NCI-H2107 (cell line): ENCODE data around the gene FAM83E.
A peak's percentile ranks its signal among the peaks of the same experiment; 100 is the strongest.
"Not testable (repeated sequence)": the region's sequence is repeated elsewhere in the genome, so short reads cannot be mapped to it uniquely, and the experiment has no call there.

ENCODE experiments used
- DNase-seq: peaks from one replicate; lab custom pipeline; 2025; lab: John Stamatoyannopoulos, UW

Gene FAM83E

DNA sequence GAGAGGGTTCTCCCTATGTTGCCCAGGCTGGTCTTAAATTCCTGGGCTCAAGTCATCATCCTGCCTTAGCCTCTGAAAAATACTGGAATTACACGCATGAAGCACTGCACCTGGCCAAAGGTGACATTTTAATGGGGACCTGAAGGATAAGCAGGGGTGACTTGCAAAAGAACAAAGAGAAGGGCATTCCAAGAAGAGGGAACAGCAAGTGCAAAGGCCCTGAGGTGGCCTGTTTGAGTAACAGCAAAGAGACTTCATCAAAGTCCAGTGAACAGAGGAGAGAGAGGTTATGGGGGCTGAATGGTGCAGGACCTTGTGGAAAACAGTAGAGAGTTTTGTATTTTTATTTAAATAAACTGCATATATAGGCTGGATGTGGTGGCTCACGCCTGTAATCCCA lies 27.0 kb upstream of the FAM83E start:
- no peak for DNase-seq

DNA sequence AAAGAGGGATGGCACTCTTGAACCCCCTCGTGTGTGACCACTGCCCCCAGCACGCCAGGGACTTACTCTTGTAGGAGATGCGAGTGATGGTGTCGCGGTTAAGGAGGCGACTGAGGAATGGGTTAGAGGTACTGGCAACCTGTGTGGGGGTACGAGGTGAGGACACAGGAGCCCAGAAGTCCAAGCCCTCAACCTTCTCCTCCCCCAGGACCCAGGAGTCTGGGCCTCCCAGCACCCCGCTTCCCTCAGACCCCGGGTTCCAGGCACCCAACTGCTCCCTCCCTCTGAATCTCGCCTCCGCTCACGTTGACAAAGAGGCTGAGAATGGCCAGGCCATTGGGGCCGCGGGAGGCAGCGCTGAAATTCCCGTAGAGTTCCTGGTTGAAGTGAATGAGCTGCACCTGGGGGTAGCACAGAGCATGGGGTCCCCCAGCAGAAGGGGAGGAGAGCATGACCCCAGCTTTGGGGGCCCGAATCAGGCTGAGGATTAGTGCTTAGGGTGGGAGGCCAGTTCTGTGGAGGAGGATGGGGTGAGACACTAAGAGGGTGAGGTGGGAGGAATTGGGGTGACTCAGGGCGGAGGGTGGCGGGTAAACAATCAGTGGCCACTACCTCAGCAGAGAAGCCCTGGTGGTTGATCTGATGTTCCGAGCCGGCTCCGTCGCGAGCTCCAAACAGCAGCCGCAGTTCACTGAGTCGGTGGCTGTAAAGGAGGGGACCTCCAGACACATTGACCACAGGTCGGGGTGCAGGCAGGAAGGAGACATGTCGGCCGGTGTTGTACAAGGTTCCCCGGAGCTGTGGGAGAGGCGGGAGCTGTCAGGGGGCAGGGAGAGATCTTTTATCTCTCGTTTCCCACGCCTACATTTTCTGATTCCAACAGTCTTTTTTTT lies 24.9 kb upstream of the FAM83E start:
- no peak for DNase-seq

DNA sequence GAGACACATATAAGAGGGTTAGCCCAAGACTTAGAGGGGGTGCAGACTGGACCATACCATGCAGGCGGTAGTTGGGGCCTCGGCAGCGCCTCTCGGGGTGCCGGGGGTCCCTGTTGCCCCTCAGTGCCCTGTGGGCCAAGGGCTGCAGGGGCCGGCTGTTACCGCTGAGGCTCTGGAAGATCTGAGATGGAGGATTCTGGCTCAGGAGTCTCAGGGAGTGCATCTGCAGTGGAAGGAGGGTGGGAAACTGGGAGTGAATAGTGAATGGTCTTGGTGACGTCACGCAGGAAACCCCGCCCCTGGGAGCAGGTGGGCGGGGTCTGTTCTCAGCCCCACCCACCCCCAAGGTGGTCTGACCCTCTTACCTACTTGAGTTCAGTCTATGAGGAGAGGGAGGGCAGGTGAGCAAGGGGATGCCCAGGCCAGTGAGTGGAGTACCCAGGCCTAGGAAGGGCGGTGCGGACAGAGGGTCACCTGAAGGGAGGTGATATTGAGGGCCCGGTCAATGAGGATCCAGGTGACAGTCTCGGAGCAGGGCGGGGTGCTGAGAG lies 24.0 kb upstream of the FAM83E start:
- DNase-seq = no peak

DNA sequence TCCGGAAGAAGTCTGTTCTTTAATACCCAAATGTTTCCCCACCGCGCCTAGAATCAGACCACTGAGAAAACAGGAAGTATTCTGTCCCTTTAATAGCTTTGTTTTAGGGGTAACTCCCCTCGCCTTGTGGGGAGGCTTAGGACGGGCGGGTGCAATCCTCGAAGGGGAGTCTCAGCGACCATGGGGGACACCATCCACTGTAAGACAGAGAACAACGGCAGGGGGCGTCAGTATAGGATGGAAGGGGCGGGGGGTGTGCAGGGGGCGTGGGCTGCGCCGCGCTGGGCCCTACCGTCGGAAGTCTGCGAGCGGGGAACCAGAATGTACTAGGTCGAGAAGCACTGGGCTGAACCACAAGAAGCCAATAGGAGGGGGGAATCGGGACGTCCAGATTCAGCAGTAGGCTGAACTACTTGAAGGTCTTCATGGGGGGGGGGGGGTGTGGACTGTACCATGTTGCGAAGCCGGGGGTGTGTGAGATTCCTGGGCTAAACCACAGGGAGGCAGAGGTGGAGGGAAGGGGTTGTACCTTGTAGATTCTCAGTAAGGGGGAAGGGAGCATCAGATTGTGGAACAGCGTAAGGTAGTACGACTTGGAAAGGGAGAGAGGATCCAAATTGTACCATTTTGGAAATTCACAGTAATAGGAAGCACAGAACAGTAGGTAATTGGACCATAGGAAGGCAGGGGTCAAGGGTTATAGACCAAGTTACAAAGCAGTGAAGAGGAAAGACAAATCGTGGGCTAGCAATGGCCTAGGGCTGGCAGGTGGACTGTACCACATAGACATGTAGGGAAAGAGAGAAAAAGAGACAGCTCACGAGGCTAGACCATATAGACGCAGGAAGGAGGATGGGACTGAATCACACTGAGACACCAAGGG lies 23.3 kb upstream of the FAM83E start:
- DNase-seq = peak; percentile 62

DNA sequence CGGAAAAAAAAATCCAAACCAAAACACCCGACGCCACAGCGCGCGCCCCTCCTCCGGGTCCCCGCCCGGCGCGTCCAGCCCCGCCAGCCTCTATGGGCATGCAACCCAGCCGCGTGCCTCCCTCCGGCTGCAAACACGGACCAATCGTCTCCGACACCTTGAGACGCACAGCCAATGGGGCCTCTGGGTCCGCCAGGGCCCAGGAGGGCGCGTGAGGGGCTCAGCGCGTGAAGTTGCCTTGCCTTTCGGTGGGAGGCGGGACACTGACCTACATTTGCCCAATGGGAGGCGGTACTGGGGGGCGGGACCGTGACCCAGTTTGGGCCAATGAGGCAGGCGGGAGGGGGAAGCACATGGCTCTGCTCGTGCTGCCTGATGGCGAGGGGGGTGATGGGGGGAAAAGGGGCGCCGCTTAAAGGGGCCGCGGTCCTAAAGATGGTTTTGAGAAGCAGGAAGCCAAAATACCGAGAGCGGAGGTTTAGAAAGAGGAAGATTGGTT lies 22.6 kb upstream of the FAM83E start:
- peak; percentile 97 for DNase-seq

DNA sequence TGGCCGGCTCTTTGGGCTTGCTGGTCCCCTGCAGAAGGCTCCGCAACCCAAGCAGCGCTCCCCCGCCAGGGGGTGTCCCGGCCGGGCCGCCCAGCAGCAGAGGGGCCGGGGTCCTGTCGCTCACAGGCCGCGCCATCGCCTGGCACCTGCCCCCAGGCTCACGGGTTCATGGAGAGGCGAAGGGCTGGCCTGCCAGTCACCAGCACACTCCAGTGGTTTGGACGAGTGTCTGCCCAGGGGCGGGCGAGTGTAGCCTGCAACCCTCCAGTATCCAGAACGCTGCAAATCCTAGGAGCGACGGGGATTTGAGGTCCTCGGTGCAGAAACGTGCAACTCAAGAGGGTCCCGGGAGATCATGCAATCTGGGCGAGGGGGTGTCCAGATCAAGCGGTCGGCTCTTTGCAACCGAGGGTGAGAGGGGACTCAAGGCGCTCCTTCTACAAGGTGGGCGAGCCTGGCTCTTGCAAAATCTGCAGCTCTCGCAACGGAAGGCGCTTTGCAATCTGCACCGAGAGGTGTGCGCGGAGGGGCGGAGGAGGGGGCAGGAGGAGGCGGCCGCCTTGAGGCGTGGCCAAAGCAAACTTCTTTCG lies 22.1 kb upstream of the FAM83E start, which contains the start of gene DBP:
TSS of gene DBP (minus strand) at position 521 of the 590 bp plus-strand sequence. CDS start at position 136, 385 bp downstream.
- DNase-seq = no peak

DNA sequence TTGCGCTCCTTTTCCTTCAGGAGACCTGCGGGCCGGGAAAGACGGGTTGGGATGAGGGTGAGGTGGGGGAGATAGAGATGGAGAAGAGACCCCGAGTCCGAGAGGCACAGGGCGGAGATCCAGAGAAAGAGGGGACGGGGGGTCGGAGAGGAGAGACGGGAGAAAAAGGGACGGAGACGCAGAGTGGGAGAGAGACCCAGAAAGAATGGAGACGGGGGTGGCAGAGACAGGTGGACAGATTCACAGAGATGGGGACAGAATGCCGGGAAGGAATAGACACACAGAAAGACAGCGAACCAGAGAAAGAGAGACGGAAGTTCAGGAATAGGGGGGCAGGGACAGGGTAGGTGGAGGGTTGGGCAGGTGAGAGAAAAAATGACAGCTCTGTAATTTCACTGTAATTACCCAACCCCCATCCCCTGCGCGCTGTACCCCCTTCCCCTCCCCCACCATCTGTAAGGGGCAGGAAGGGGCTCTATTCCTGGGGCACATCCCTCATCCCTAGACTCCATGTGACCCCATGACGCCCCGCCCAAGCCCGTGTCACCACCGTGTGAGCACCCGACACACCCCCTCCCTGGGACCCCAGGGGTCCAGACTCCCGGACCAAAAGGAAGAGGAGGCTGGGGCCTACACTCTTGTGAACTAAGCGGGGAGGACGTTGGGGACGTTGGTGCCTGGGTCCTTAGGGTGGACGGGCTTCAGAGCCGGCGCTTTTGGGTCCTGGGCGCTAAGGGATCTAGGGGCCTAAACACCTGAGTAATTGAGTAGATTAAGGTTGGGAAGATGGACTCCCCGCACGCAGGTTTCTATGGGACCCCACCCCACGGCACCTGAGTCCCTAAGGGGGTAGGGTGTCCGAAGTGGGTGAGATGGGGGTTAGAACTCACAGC lies 21.3 kb upstream of the FAM83E start:
- no peak for DNase-seq

DNA sequence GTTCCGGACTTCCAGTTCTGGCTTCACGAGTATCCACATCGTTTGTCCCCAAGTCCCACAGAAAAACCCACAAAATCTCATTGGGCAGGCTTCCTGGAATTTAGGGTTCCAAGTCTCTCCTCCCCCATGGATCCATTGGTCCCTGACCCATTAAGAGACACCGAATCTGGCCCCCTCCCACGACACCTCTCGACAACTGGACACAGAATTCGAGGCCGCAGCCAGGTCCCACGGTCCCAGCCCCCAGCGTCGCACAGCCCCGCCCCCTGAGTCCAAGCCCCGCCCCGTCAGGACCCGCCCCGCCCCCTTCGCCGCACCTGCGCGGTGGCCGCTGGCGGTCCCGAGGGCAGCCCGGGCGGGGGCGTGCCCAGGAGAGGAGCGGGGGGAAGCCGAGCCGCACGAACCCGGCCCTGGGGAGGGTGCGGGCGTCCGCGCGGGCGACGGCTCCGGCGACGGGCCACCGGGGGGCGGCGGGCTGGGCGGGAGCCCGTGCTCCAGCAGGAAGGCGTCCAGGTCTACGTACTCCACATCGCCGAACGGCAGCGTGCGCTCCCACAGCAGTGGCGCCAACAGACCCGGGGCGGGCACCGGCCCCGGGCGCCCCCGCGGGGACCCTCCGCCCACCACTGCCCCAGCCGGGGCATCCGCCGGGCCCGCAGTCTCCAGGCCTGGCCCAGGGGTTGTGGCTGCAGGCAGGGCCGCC lies 20.5 kb upstream of the FAM83E start:
- no peak for DNase-seq

DNA sequence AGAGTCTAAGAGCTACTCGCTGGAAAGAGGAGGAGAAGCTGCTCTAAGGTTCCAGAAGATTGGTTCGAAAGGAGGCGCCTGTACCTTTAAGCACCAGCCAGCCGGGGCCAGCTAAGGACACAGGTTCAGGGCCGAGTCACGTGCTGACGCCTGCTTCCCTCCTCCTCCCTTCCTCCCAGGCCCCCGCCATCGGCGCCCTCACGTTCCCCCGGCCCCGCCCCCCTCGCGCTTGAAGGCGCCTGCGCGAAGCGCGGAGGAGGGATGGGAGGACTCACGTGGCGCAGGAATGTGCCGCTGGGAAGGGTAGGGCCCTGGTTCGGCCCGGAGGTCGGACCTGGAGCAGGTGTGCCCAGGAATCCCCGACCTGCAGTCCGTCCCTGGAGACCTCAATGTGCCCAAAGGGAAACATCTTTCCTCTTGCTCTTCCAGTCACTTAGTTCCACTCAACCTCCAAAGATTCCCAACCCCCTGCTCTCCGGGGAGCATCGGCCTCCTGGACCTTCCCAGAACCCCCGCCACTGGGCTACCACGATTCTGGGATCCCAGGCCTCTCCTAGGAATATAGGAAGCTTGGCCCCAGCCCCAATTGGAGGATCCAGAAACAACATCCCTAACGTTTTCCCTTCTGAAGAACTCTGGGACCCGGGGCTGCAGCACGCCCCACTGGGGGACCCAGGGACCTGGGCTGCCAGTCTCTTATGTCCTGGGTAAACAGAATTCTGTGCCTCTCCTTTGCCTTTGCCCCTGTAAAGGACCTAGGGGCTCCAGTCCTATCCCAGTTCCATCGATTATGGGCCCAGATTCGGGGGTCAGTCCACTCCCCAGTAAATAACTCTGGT lies 19.8 kb upstream of the FAM83E start:
- peak; percentile 95 for DNase-seq

DNA sequence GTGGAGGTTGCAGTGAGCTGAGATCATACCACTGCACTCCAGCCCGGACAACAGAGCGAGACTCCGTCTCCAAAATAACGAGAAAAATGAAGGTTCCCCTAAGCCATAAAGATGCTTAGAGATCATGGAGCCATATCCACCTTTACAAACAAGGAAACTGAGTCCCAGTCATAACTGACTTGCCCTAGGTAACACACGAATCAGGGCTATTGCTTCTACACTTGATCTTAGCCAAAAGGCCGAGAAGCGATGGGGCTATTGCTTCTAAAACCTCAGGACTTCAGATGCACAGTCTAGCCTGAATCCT lies 19.1 kb upstream of the FAM83E start:
- DNase-seq = no peak

DNA sequence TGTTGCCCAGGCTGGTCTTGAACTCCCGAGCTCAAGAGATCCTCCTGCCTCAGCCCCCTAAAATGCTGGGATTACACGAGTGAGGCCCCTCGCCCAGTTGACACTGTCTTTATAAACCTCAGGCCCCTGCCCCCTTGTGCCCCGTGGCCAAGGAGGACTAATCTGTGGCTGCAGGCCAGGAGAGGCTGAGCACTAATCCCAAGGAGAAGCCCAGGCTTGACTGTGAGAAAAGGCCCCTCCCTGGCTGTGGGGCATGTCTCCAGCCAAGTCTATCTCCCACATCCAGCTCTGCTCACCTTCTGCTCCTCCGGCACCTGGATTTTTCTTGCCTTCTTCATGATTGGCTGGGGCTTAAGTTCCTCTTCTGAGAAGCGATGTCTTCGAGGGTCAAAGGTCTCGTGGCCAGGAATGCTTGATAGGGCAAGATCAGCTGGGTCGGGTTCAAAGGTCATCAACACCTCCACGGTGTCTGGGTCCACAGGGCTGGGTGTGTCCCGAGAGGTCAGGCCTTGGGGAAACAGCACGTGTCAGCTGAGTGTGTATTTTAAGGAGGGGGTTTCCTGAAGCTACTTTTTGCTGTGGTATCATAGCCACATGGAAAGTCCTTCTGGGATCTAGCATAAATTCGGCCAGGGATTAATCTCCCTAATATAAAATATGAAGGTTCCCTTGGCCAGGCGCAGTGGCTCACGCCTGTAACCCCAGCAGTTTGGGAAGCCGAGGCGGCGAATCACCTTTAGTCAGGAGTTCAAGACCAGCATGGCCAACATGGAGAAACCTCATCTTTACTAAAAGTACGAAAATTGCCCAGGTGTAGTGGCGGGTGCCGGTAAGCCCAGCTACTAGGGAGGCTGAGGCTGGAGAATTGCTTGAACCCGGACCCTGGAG lies 18.5 kb upstream of the FAM83E start:
- no peak for DNase-seq

DNA sequence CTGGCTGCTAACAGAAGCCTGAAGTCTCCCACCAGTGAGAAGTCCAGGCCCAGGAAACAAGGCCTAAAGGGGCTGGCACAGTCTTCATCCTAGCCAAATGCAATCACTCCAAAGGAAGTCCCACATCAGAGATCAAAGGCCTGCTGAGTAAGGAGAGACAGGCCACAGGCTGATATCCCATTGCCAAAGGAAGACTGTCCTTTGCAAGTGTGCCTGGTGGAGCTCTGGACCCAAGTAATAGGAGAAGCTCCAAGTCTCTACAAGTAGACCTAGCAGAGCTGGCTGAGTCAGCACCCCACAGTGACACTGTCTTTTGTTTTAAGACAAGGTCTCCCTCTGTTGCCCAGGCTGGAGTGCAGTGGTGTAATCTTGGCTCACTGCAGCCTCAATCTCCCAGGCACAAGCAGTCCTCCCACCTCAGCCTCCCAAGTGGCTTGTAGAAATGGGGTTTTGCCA lies 17.8 kb upstream of the FAM83E start:
- DNase-seq = no peak

DNA sequence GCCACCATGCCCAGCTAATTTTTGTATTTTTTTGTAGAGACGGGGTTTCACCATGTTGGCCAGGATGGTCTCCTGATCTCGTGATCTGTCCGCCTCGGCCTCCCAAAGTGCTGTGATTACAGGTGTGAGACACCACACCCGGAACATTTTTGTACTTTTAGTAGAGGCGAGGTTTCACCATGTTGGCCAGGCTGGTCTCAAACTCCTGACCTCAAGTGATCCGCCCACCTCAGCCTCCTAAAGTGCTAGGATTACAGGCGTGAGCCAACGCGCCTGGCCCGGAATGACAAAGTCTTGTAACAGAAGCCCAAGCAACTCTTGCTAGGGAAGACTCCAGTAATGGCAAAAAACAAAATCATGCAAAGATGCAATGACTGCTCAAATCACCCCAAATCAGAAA lies 17.4 kb upstream of the FAM83E start:
- not testable (repeated sequence) for DNase-seq

DNA sequence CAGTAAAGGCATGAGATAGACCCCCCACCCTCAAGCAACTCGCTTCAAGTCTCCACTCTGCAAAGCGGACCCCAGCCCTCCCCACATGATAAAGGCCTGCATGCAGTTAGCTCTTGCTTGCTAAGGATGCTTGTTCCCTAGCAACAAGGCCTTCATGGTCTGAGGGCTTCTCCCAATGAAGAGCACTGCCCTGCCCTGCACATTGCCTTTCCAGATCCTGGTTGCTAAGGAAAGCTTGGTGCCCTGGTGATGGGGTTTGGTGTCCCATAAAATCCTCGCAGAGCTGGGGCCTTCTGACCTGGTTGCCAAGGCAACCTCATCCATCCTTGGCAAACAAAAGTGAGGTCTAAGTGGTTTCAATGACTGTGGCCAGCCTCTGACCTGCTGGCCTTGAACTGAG lies 16.3 kb upstream of the FAM83E start:
- DNase-seq = no peak

DNA sequence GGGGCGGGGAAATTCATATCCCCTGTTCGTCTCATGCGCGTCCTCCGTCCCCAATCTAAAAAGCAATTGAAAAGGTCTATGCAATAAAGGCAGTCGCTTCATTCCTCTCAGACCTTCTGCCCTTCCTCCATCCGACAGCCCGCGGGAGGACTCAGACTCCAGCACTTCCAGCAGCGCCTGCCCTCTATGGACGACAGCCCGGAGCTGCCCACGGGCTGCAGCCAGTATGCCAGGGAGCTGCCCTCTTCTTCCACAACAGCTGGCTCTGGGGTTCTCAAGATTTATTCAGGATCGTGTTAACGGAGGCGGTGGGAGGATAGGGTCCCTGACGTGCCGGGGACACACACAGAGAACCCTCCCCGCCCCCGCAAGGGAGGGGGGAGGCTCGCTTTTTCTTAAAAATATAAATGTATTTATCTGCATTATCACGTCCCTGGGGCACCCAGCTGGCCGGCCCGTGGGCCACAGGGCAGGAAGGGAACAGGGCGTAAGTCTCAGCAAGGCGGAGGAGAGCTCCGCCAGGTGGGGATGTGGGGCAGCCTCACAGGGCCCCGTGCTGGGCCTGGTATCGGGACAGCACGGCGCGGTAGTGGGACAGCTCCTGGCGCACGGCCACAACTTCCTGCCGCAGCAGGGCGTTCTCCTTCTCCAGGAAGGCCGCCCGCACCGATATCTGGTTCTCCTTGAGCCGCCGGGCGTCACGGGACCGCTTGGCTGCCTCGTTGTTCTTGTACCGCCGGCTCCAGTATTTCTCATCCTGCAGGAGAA lies 15.6 kb upstream of the FAM83E start:
- no peak for DNase-seq

DNA sequence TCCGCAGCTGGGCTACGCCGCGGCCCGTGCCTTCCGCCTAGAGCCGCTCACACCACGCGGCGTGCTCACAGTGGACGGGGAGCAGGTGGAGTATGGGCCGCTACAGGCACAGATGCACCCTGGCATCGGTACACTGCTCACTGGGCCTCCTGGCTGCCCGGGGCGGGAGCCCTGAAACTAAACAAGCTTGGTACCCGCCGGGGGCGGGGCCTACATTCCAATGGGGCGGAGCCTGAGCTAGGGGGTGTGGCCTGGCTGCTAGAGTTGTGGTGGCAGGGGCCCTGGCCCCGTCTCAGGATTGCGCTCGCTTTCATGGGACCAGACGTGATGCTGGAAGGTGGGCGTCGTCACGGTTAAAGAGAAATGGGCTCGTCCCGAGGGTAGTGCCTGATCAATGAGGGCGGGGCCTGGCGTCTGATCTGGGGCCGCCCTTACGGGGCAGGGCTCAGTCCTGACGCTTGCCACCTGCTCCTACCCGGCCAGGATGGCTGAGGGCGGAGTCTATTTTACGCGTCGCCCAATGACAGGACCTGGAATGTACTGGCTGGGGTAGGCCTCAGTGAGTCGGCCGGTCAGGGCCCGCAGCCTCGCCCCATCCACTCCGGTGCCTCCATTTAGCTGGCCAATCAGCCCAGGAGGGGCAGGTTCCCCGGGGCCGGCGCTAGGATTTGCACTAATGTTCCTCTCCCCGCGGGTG lies 14.9 kb upstream of the FAM83E start:
- DNase-seq = no peak

DNA sequence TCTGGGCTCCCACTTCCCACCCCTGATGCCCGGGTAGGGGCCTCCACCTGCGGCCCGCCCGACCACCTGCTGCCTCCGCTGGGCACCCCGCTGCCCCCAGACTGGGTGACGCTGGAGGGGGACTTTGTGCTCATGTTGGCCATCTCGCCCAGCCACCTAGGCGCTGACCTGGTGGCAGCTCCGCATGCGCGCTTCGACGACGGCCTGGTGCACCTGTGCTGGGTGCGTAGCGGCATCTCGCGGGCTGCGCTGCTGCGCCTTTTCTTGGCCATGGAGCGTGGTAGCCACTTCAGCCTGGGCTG lies 14.4 kb upstream of the FAM83E start:
- DNase-seq = no peak
